SW 1271 (cell line): ENCODE data around the gene PAPPA.

Experiments used
- DNase-seq, 2 experiments: peaks; one replicate each; lab custom pipeline; 2025; lab: John Stamatoyannopoulos, UW

Gene PAPPA

GRCh38 chr9:116182876-116183275, 29.3 kb downstream of the PAPPA start:
- DNase-seq: no peak

- no peak for DNase-seq
Observed at GRCh38 chr9:116187570-116188170, 34.1 kb downstream of the PAPPA start.

- DNase-seq: no peak
Observed at GRCh38 chr9:116189683-116190082, 36.1 kb downstream of the PAPPA start.

- no peak for DNase-seq
Observed at GRCh38 chr9:116190637-116191396, 37.2 kb downstream of the PAPPA start.

DNA sequence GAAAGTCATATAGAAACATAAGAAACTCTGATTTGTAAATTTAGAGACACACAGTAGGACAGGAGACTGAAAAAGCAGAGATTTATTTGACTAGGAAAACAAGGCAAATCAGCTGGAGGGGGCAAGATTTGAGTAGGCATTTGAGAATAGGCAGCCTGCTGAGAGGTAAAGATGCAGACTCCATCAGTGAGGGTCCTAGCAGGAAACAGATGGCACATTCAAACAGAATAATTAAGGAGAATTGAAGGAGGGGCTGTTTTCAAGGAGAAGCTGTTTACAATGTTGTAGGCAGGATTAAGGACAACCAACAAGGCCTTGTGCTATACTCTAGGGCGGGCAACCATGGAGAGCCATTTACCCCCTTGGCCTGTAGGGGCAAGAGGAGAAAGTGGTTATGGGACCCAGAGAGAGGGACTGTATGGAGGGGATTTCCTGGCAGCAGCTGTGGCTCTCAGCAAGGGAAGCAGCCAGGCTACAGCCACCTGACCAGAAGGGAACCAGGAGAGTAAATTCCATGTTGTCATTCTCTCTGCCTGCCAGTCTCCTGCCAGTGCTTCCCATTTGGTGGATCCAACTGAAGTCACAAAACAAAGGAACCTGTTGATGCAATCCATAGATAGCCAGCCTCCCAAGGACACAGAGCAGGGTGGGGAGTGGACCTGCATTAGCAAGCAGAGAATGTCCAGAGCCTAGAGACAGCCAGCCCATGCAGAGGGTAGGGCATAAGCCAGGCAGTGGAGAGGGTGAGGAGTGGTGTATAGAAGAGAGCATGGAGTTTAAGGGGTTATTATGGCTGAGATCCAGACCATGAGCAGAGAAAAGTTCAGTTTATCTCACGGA, 38.2 kb downstream of the PAPPA start:
- DNase-seq: no peak

GRCh38 chr9:116193636-116194035, 40.0 kb downstream of the PAPPA start:
- DNase-seq: no peak

DNA sequence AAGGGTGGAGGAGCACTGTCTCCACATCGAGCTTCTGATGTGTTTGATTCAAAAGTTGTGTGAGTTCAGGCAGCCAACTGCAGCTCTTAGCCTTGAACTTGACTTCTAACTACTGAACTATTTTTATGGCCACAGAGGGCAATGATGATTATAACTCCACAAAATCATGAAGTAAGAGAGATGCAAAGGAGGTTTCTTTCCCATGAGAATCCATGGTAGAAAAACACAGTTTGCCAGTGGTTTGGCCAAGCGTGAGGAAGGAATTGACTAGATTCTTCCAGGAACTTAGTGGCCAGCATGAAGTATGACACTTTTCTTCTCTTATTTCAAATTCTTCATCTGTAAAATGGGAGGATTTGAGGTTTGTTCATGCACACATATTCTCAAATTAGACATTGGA, 43.2 kb downstream of the PAPPA start:
- DNase-seq: no peak

- no peak for DNase-seq
Observed at GRCh38 chr9:116198344-116198743, 44.8 kb downstream of the PAPPA start.

- no peak for DNase-seq
Observed at GRCh38 chr9:116202219-116202912, 48.8 kb downstream of the PAPPA start.

DNA sequence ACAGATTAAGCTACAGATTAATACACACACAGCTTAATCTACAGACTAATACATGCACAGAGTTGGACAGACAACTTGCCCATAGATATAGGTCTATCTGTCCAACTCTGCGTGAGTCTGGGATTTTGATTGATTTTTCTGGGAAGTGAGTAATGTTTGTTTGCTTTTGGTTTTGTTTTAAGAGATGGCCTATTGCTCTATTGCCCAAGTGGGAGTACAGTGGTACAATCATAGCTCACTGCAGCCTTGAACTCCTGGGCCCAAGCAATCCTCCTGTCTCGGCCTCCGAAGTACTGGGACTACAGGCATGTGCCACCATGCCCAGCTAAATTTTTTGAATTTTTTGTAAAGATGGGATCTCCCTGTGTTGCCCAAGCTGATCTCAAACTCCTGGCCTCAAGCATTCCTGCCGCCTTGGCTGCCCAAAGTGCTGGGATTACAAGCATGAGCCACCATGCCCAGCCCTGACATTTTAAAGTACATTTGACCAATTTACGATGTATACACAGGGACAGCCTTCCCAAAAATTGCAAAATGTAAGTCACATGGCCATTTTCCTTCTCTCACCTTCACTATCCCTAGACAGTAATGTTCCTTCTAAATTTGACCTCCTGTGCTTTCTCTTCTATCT, 50.8 kb downstream of the PAPPA start:
- DNase-seq: no peak

DNA sequence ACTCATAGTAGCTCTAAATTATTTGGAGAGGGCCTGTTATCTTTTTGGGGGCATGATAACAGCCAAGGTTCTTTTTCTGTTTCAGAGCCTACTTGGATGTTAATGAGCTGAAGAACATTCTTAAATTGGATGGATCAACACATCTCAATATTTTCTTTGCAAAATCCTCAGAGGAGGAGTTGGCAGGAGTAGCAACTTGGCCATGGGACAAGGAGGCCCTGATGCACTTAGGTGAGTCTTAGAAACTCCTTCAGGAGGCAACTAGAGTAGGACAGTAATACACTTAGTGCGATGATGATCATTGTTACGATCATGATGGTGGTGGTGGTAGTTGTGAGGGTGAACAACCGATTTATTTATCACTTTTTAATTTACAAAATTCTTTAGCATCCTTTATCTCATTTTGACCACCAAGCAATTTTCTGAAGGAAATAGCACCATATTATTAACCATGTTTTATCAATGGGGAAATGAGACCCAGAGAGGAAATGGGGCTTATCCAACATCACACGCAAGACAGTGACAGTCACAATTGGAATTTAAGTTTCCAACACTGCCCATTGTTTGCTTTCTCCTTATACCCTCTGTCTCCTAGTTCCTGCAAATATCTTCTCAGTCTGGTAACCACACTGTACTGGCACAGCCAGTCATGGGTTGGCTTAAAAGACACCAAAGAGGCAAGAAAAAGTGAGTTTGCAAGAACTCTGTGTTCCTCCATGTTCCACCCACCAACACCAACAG, 54.0 kb downstream of the PAPPA start:
- DNase-seq: no peak

GRCh38 chr9:116208417-116209232, 55.0 kb downstream of the PAPPA start:
- no peak for DNase-seq

- DNase-seq: no peak
Observed at GRCh38 chr9:116209414-116210116, 56.0 kb downstream of the PAPPA start.

GRCh38 chr9:116212986-116213692, 59.5 kb downstream of the PAPPA start:
- DNase-seq: no peak

GRCh38 chr9:116213693-116214047, 60.1 kb downstream of the PAPPA start:
- DNase-seq: no peak

- no peak for DNase-seq
Observed at GRCh38 chr9:116218399-116218798, 64.8 kb downstream of the PAPPA start.

DNA sequence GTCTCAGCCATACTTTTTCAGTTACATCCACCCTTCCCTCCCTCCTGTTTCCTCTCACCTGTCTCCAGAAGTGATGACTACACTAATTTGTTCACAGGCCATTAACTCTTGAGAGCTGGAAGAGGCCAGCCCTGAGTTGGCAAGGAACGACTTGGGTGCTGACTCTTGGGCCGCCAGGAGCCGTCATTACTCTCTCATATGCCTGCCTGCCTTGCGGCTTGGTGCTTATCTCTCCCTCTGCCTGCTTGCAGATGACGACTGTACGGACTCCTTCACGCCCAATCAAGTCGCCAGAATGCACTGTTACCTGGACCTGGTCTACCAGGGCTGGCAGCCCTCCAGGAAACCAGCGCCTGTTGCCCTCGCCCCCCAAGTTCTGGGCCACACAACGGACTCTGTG, 66.1 kb downstream of the PAPPA start:
- no peak for DNase-seq

GRCh38 chr9:116223926-116224325, 70.3 kb downstream of the PAPPA start:
- no peak for DNase-seq

- DNase-seq: no peak
Observed at GRCh38 chr9:116230051-116230632, 76.6 kb downstream of the PAPPA start.
